Astrocyte (in vitro differentiated cells and primary cell): ENCODE results near the gene HTR3E.

Source experiments
- EZH2 ChIP-seq: IDR thresholded peaks from 2 replicates; pipeline ENCODE4 v1.6.1; 2012; ENCODE audit warnings: mild to moderate bottlenecking, low read length, inconsistent platforms; ENCODE audit not compliant: insufficient read depth
- TF ChIP-seq, protein P1 (sequence below): IDR thresholded peaks from 2 replicates; pipeline ENCODE4 v1.5.1; 2011; ENCODE audit warnings: low read depth, mild to moderate bottlenecking, inconsistent platforms, low read length, moderate library complexity; ENCODE audit not compliant: insufficient read depth

- TF ChIP-seq EZH2, result no peak
- TF ChIP-seq, protein P1, sequence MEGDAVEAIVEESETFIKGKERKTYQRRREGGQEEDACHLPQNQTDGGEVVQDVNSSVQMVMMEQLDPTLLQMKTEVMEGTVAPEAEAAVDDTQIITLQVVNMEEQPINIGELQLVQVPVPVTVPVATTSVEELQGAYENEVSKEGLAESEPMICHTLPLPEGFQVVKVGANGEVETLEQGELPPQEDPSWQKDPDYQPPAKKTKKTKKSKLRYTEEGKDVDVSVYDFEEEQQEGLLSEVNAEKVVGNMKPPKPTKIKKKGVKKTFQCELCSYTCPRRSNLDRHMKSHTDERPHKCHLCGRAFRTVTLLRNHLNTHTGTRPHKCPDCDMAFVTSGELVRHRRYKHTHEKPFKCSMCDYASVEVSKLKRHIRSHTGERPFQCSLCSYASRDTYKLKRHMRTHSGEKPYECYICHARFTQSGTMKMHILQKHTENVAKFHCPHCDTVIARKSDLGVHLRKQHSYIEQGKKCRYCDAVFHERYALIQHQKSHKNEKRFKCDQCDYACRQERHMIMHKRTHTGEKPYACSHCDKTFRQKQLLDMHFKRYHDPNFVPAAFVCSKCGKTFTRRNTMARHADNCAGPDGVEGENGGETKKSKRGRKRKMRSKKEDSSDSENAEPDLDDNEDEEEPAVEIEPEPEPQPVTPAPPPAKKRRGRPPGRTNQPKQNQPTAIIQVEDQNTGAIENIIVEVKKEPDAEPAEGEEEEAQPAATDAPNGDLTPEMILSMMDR, result no peak
These were observed 46.5 kb downstream of the HTR3E start for GRCh38 chr3:184143327-184143726.
